Caco-2 (cell line): Measurements from ENCODE around the gene FLG2. TPM values are rescaled to one million over a fixed set of nuclear protein-coding genes. Genes with fewer than 3 reads are reported as not detected.
"Not testable (repeated sequence)": the region's sequence is repeated elsewhere in the genome, so short reads cannot be mapped to it uniquely, and the experiment has no call there.

Experiments
- BruUV-seq: library from RNA; stranded (reverse); fragments of 400-500 nt; replicated peaks from 2 replicates; lab custom pipeline; 2021; lab: Mats Ljungman, UMichigan
- CTCF ChIA-PET: fragments of 300-600 bp; sonication (Branson Sonifier 250); formaldehyde crosslinking; loops from one replicate; lab custom pipeline; 2022; ENCODE audit warnings: antibody characterized with exemption; lab: Charles Lee
- POLR2A ChIA-PET: fragments of 300-600 bp; sonication (Branson Sonifier 250); formaldehyde crosslinking; loops from one replicate; lab custom pipeline; 2022; ENCODE audit warnings: antibody characterized with exemption; lab: Charles Lee
- DNase-seq, 2 experiments: peaks; one replicate each; pipeline versions ENCODE4 v3.0.0 to v3.0.0-alpha.2; 2020 to 2022
- H3K27me3 ChIP-seq: replicated peaks from 2 replicates; pipeline ENCODE4 v1.6.0; 2011; ENCODE audit warnings: low read length; ENCODE audit not compliant: control insufficient read depth, insufficient read depth
- H3K36me3 ChIP-seq: 2 replicates; pipeline ENCODE4 v1.5.1; 2011; ENCODE audit warnings: low read length; ENCODE audit not compliant: control insufficient read depth, insufficient read depth
- H3K4me1 ChIP-seq: fragments of 250-450 bp; sonication (Bioruptor Pico); 2 replicates; pipeline ENCODE4 v1.5.1; 2020; ENCODE audit warnings: mild to moderate bottlenecking
- H3K4me3 ChIP-seq: 2 replicates; pipeline ENCODE4 v1.5.1; 2011; ENCODE audit warnings: low read depth, mild to moderate bottlenecking, control low read depth, low read length
- H3K9me3 ChIP-seq: fragments of 250-450 bp; sonication (Bioruptor Pico); 2 replicates; pipeline ENCODE4 v1.5.1; 2020; ENCODE audit warnings: mild to moderate bottlenecking, moderate library complexity
- H3K27ac Mint-ChIP-seq: one replicate; pipeline ENCODE4 v1.8.0; 2022; ENCODE audit warnings: mixed read lengths; ENCODE audit not compliant: unreplicated experiment
- H3K27me3 Mint-ChIP-seq: one replicate; pipeline ENCODE4 v1.8.0; 2022; ENCODE audit warnings: mixed read lengths; ENCODE audit not compliant: insufficient read depth, unreplicated experiment
- H3K36me3 Mint-ChIP-seq: one replicate; pipeline ENCODE4 v1.8.0; 2022; ENCODE audit warnings: mild to moderate bottlenecking, mixed read lengths; ENCODE audit not compliant: insufficient read depth, unreplicated experiment
- H3K4me1 Mint-ChIP-seq: one replicate; pipeline ENCODE4 v1.8.0; 2022; ENCODE audit warnings: low read depth, mixed read lengths; ENCODE audit not compliant: unreplicated experiment
- H3K4me3 Mint-ChIP-seq: one replicate; pipeline ENCODE4 v1.8.0; 2022; ENCODE audit warnings: mild to moderate bottlenecking, moderate library complexity, mixed read lengths; ENCODE audit not compliant: unreplicated experiment
- H3K9me3 Mint-ChIP-seq: one replicate; pipeline ENCODE4 v1.8.0; 2022; ENCODE audit warnings: mixed read lengths; ENCODE audit not compliant: unreplicated experiment
- intact Hi-C: fragments of 100-400 bp; cut with micrococcal nuclease; formaldehyde crosslinking; loops from one replicate; pipeline ENCODE4 v1.10.0; 2022; ENCODE audit not compliant: unreplicated experiment
- total RNA-seq: library from RNA; stranded (reverse); gene quantifications from 2 replicates; pipeline ENCODE4 v1.2.3, GENCODE V29; 2022

FLG2 gene
- total RNA-seq, 1 experiment from 2014 or later = not detected

DNA sequence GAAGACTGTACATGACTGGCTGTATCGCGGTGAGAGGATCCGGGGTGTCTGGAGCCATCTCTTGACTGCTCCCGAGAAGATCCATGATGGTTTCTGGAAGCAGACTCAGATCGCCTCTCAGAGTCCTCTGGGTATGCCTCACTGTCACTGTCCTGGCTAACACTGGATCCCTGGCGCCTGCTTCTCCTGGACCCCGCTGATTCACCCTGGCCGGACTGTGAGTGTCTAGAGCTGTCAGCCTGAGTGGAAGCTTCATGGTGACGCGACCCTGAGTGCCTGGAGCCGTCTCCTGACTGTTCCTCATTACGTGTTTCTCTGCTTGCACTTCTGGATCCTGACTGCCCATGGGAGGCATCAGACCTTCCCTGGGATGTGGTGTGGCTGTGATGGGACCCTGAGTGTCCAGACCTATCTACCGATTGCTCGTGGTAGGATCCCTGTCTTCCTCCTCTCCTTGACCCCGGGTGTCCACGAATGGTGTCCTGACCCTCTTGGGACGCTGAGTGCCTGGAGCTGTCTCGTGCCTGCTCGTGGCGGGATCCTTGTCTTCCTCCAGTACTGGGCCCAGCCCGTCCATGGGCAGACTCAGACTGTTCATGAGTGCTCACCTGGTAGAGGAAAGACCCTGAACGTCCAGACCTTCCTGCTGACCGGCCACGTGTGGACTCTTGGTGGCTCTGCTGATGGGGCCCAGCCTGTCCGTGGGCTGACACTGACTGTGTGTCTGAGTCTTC is 56.5 kb downstream of the FLG2 start:
- H3K9me3 Mint-ChIP-seq, BruUV-seq, DNase-seq, H3K36me3 Mint-ChIP-seq, H3K4me3 Mint-ChIP-seq, H3K4me3 ChIP-seq, H3K27ac Mint-ChIP-seq, H3K4me1 ChIP-seq, CTCF ChIA-PET, intact Hi-C loops, H3K9me3 ChIP-seq, H3K27me3 Mint-ChIP-seq, H3K27me3 ChIP-seq, H3K36me3 ChIP-seq, H3K4me1 Mint-ChIP-seq, POLR2A ChIA-PET: not testable (repeated sequence)

Other genes starting within 250 kb of the FLG2 start
- 0.39 and 0.54 TPM in 2 replicates for gene TCHH, start 244.6 kb downstream of the FLG2 start, total RNA-seq
- gene RPTN, start 200.8 kb downstream of the FLG2 start, total RNA-seq = not detected in 2 replicates
- gene HRNR, start 135.8 kb downstream of the FLG2 start, total RNA-seq = not detected in 2 replicates
- not detected in 2 replicates for gene FLG, start 34.8 kb downstream of the FLG2 start, total RNA-seq
- not detected in 2 replicates for gene CRNN, start 54.3 kb upstream of the FLG2 start, total RNA-seq
- not detected in 2 replicates for gene LCE5A, start 150.8 kb upstream of the FLG2 start, total RNA-seq
- gene CRCT1, start 154.5 kb upstream of the FLG2 start, total RNA-seq = not detected in 2 replicates
- not detected in 2 replicates for gene LCE3E, start 206.8 kb upstream of the FLG2 start, total RNA-seq
- not detected in 2 replicates for gene LCE3D, start 220.5 kb upstream of the FLG2 start, total RNA-seq
- not detected in 2 replicates for gene LCE3C, start 240.2 kb upstream of the FLG2 start, total RNA-seq